Right lobe of liver (tissue), 6 donors: Measurements from ENCODE around the gene NPHS1. TPM values are rescaled to one million over a fixed set of nuclear protein-coding genes. Genes with fewer than 3 reads are reported as not detected.

Source experiments
- ATAC-seq, 4 donors: fragments of 200-7000 bp; cut with Tn5 transposase; one replicate each; pipeline ENCODE4 v1.9.1; 2020; ENCODE audit warnings: mild to moderate bottlenecking in 4 of 4, moderate library complexity in 4 of 4
- DNase-seq, 3 donors: peaks; one replicate each; pipeline ENCODE4 v3.0.0-alpha.2; 2020
- H3K27ac ChIP-seq, 3 donors: fragments of 200-600 bp; one replicate each; pipeline ENCODE4 v1.8.0; 2022
- H3K27me3 ChIP-seq, 2 donors: fragments of 200-600 bp; one replicate each; pipeline ENCODE4 v1.8.0; 2022
- H3K36me3 ChIP-seq, 4 donors: fragments of 200-600 bp; sonication (generic) in 1 of 4; one replicate each; pipeline versions ENCODE4 v1.5.1 to v1.8.0; 2017 to 2022; ENCODE audit warnings: control low read depth in 1 of 4
- H3K4me1 ChIP-seq, 4 donors: fragments of 200-600 bp; sonication (generic) in 1 of 4; one replicate each; pipeline versions ENCODE4 v1.5.1 to v1.8.0; 2017 to 2022; ENCODE audit warnings: control low read depth in 1 of 4
- H3K4me3 ChIP-seq, 3 donors: fragments of 200-600 bp; one replicate each; pipeline ENCODE4 v1.8.0; 2022
- H3K9me3 ChIP-seq, 4 donors: fragments of 200-600 bp; sonication (generic) in 1 of 4; one replicate each; pipeline versions ENCODE4 v1.5.1 to v1.8.0; 2017 to 2022; ENCODE audit warnings: control low read depth in 1 of 4
- CTCF ChIP-seq, 4 donors: fragments of 200-600 bp in 3 of 4; fragments of 450-650 bp in 1 of 4; IDR thresholded peaks; one replicate each; pipeline versions ENCODE4 v1.5.1 to v1.8.0; 2016 to 2022; ENCODE audit warnings: antibody characterized with exemption in 4 of 4, mild to moderate bottlenecking in 2 of 4
- POLR2A ChIP-seq: fragments of 450-650 bp; IDR thresholded peaks from one replicate; pipeline ENCODE4 v1.6.1; 2017; ENCODE audit warnings: antibody characterized with exemption, mild to moderate bottlenecking
- WGBS: methylation state at CpG from one replicate; pipeline ENCODE4 v1.1.6; 2018; ENCODE audit warnings: low coverage, low lambda C conversion rate; ENCODE audit not compliant: insufficient coverage; ENCODE audit errors: missing lambda C conversion rate; 5-methylcytosine and 5-hydroxymethylcytosine counted together
- intact Hi-C, 2 donors: fragments of 100-400 bp; cut with DNase I; formaldehyde crosslinking; loops; one replicate each; pipeline versions ENCODE4 v1.11.2 to v1.14.1; 2022
- total RNA-seq, 6 experiments: library from RNA; depleted of rRNA in 2 of 6; stranded (reverse); fragments of >200 nt in 2 of 6; fragmentation: NEBNext Ultra II Directional in 3 of 6; extraction: Animal tissue kit (Norgen Biotek cat#: 25700) in 3 of 6; gene quantifications; one replicate each; pipeline versions ENCODE4 v1.1.0 to v1.2.4, GENCODE V29; 2016 to 2023
- donor health status: DM: no; HTN: yes; CAD: no.
- donor health status: DM: no; HTN: no; CAD: no.
- donor health status: DM: no; HTN: no; CAD: no.
- donor health status: DM: no; HTN: yes; CAD: no.
- donor health status: DM: no; HTN: yes; CAD: no.

NPHS1 gene
- total RNA-seq, 6 experiments from 2014 or later, result not detected

GRCh38 chr19:35848919-35849505, 3.3 kb downstream of the NPHS1 start:
- H3K4me3 ChIP-seq, result no peak overlapping the region
- ATAC-seq (no peak), DNase-seq (peak in 1 of 3 donors; percentile 16)
- H3K36me3 ChIP-seq, result no peaks in the 10 kb centered on the region
- 82% methylated on average over 4 of the region's 18 CpGs for WGBS
- H3K27me3 ChIP-seq, result peaks cover 5 to 15% of the 10 kb centered on the region in 2 donors
- TF ChIP-seq CTCF (IDR thresholded peaks at IDR 0.05) (no peak), POLR2A (no peak)
- no peaks in the 10 kb centered on the region for H3K9me3 ChIP-seq
- no peak overlapping the region for H3K27ac ChIP-seq
- intact Hi-C loops, result no loop called here
- H3K4me1 ChIP-seq, result no peaks in the 10 kb centered on the region

- TF ChIP-seq CTCF (IDR thresholded peaks at IDR 0.05) (no peak), POLR2A (no peak)
- no peak overlapping the region for H3K27ac ChIP-seq
- DNase-seq (peak in 1 of 3 donors; percentile 26), ATAC-seq (no peak)
- WGBS, result 80% methylated on average over 4 of the region's 8 CpGs
- peaks cover 5 to 20% of the 10 kb centered on the region in 2 donors for H3K27me3 ChIP-seq
- H3K9me3 ChIP-seq, result no peaks in the 10 kb centered on the region
- H3K36me3 ChIP-seq, result no peaks in the 10 kb centered on the region
- no peaks in the 10 kb centered on the region for H3K4me1 ChIP-seq
- intact Hi-C loops, result no loop called here
- no peak overlapping the region for H3K4me3 ChIP-seq
These were observed 3.8 kb downstream of the NPHS1 start for GRCh38 chr19:35848486-35848885.

GRCh38 chr19:35847911-35848310, 4.4 kb downstream of the NPHS1 start:
- TF ChIP-seq CTCF (IDR thresholded peaks at IDR 0.05) (no peak), POLR2A (no peak)
- WGBS, result 60% methylated on average over 1 of the region's 8 CpGs
- H3K36me3 ChIP-seq, result no peaks in the 10 kb centered on the region
- H3K27me3 ChIP-seq, result peaks cover 5 to 21% of the 10 kb centered on the region in 2 donors
- H3K4me1 ChIP-seq, result no peaks in the 10 kb centered on the region
- intact Hi-C loops, result no loop called here
- DNase-seq (peak in 1 of 3 donors; percentile 24), ATAC-seq (no peak)
- no peak overlapping the region for H3K4me3 ChIP-seq
- H3K27ac ChIP-seq, result no peak overlapping the region
- H3K9me3 ChIP-seq, result no peaks in the 10 kb centered on the region

DNA sequence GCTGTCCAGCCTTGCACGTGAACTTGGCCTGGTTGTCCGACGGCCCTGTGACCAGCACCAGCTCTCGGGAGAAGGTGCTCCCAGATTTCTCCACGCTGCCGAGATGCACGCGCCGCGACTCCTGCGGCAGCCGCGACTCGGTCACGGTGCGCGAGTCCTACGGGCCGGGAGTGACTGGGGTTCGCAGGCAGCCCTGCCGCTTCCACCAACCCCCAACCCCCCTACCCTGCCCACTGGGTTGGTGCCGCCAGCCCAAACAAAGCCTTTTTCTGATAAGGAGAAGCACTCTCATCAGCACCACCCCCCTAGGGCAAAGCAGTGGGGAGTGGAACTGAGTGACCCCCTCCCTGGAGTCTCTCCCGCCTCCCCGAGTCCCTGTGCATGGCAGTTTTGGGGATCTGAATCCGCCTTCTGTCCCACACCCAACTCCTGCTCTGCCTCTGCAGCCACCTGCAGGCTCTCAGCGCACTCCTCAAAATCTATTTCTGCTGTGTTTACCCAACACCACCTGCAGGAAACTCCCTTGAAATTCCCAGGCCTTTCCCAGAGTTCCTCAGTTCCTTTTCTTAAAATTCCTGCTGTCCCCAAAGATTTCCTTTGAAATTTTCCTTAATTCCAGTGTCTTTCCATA, 6.2 kb downstream of the NPHS1 start:
- no peak overlapping the region for H3K27ac ChIP-seq
- TF ChIP-seq CTCF (IDR thresholded peaks at IDR 0.05) (no peak), POLR2A (no peak)
- DNase-seq (no peak), ATAC-seq (peak in 1 of 4 donors; percentile 50)
- no peaks in the 10 kb centered on the region for H3K9me3 ChIP-seq
- peaks cover 5 to 21% of the 10 kb centered on the region in 2 donors for H3K27me3 ChIP-seq
- no peak overlapping the region for H3K4me3 ChIP-seq
- intact Hi-C loops, result no loop called here
- H3K36me3 ChIP-seq, result no peaks in the 10 kb centered on the region
- 8% methylated on average over 2 of the region's 26 CpGs for WGBS
- H3K4me1 ChIP-seq, result no peaks in the 10 kb centered on the region
